ENCODE measurements around the gene CDHR1. TPM values are rescaled to one million over a fixed set of nuclear protein-coding genes. Genes with fewer than 3 reads are reported as not detected.

Gene CDHR1
- total and polyA plus RNA-seq, 3 donors from 2014 or later = 0.19 to 0.67 (median 0.39) TPM

- TF ChIP-seq POLR2A (IDR thresholded peaks at IDR 0.05) (no peak), CTCF (IDR thresholded peaks at IDR 0.05) (no peak)
These were observed 7.3 kb downstream of the CDHR1 start for GRCh38 chr10:84201682-84202081.

GRCh38 chr10:84202349-84202748, 8.0 kb downstream of the CDHR1 start:
- intact Hi-C loops (cut with DNase I; ENCODE audit: low total_unique reads) = no loop called here
- TF ChIP-seq CTCF (IDR thresholded peaks at IDR 0.05) = no peak
- no peak for TF ChIP-seq POLR2A (IDR thresholded peaks at IDR 0.05)
- Histone ChIP-seq H3K9me3 (no peaks in the 10 kb centered on the region), H3K36me3 (ENCODE audit: low read depth, missing control alignments) (no peaks in the 10 kb centered on the region), H3K4me3 (no peak overlapping the region), H3K4me1 (no peaks in the 10 kb centered on the region), H3K27ac (no peak overlapping the region), H3K27me3 (no peaks in the 10 kb centered on the region)
- WGBS, 2 donors = 91% methylated on average over 5 of the region's 5 CpGs
- no peak for DNase-seq

More at GRCh38 chr10:84201682-84202081, 7.3 kb downstream of the CDHR1 start:
- Histone ChIP-seq H3K4me3 (no peak overlapping the region), H3K27ac (no peak overlapping the region), H3K36me3 (ENCODE audit: low read depth, missing control alignments) (no peaks in the 10 kb centered on the region), H3K9me3 (no peaks in the 10 kb centered on the region), H3K27me3 (no peaks in the 10 kb centered on the region), H3K4me1 (no peaks in the 10 kb centered on the region)
- 90 to 96% methylated on average over 4 to 11 of the region's 11 CpGs for WGBS, 2 donors
- DNase-seq = no peak
- intact Hi-C loops (cut with DNase I; ENCODE audit: low total_unique reads) = no loop called here

GRCh38 chr10:84204122-84204521, 9.8 kb downstream of the CDHR1 start:
- no peak overlapping the region for H3K27ac ChIP-seq
- TF ChIP-seq CTCF (IDR thresholded peaks at IDR 0.05) (no peak), POLR2A (IDR thresholded peaks at IDR 0.05) (no peak)
- no peak for DNase-seq
- H3K4me3 ChIP-seq = no peak overlapping the region
- H3K9me3 ChIP-seq = no peaks in the 10 kb centered on the region
- intact Hi-C loops (cut with DNase I; ENCODE audit: low total_unique reads) = no loop called here
- no peaks in the 10 kb centered on the region for H3K27me3 ChIP-seq
- 82% methylated on average over 4 of the region's 4 CpGs; no CpG with 5 or more reads in 1 of the 2 donors for WGBS, 2 donors
- no peaks in the 10 kb centered on the region for H3K36me3 ChIP-seq (ENCODE audit: low read depth, missing control alignments)
- H3K4me1 ChIP-seq = no peaks in the 10 kb centered on the region

- DNase-seq = no peak
- no peaks in the 10 kb centered on the region for H3K36me3 ChIP-seq (ENCODE audit: low read depth, missing control alignments)
- TF ChIP-seq CTCF (IDR thresholded peaks at IDR 0.05) = no peak
- H3K4me3 ChIP-seq = no peak overlapping the region
- intact Hi-C loops (cut with DNase I; ENCODE audit: low total_unique reads) = no loop called here
- WGBS, 2 donors = 85 to 90% methylated on average over 4 of the region's 4 CpGs
- no peak overlapping the region for H3K27ac ChIP-seq
- no peaks in the 10 kb centered on the region for H3K9me3 ChIP-seq
- no peaks in the 10 kb centered on the region for H3K4me1 ChIP-seq
- no peaks in the 10 kb centered on the region for H3K27me3 ChIP-seq
These were observed 10.3 kb downstream of the CDHR1 start for GRCh38 chr10:84204610-84205009.

- 40 to 54% methylated on average over 6 to 8 of the region's 8 CpGs for WGBS, 2 donors
- Histone ChIP-seq H3K4me1 (no peaks in the 10 kb centered on the region), H3K27ac (no peak overlapping the region), H3K27me3 (no peaks in the 10 kb centered on the region), H3K4me3 (no peak overlapping the region), H3K9me3 (no peaks in the 10 kb centered on the region), H3K36me3 (ENCODE audit: low read depth, missing control alignments) (no peaks in the 10 kb centered on the region)
- TF ChIP-seq POLR2A (IDR thresholded peaks at IDR 0.05) = no peak
- TF ChIP-seq CTCF (IDR thresholded peaks at IDR 0.05) = peak in 2 of 3 experiments; percentile 55 to 69
- intact Hi-C loops (cut with DNase I; ENCODE audit: low total_unique reads) = no loop called here
- peak; percentile 72 for DNase-seq
These were observed 10.9 kb downstream of the CDHR1 start for GRCh38 chr10:84205049-84205852.
